DOHH2 (cell line): ENCODE data around the gene EXOC3L2.
A peak's percentile ranks its signal among the peaks of the same experiment; 100 is the strongest.

ENCODE experiments used
- H3F3A ChIP-seq: fragments of 200-600 bp; sonication (generic), shearing (Covaris generic); 2 replicates; pipeline ENCODE4 v1.6.0; 2016; ENCODE audit warnings: antibody characterized with exemption, mild to moderate bottlenecking; ENCODE audit not compliant: control insufficient read depth, insufficient read depth
- H3K27ac ChIP-seq: fragments of 200-600 bp; sonication (generic); 2 replicates; pipeline ENCODE4 v1.5.1; 2014; ENCODE audit warnings: low read depth, mild to moderate bottlenecking, low read length, moderate library complexity
- H3K27me3 ChIP-seq: fragments of 200-600 bp; sonication (generic); 2 replicates; pipeline ENCODE4 v1.6.1; 2014; ENCODE audit warnings: mild to moderate bottlenecking, low read length, mixed read lengths; ENCODE audit not compliant: control insufficient read depth
- H3K36me3 ChIP-seq: fragments of 200-600 bp; sonication (generic); 2 replicates; pipeline ENCODE4 v1.6.1; 2014; ENCODE audit warnings: mild to moderate bottlenecking, low read length, moderate library complexity, mixed read lengths; ENCODE audit not compliant: control insufficient read depth
- H3K4me1 ChIP-seq: fragments of 200-600 bp; sonication (generic); 2 replicates; pipeline ENCODE4 v1.6.1; 2014; ENCODE audit warnings: mild to moderate bottlenecking, low read length, mixed read lengths; ENCODE audit not compliant: control insufficient read depth
- H3K4me2 ChIP-seq: fragments of 200-600 bp; sonication (generic); 2 replicates; pipeline ENCODE4 v1.6.0; 2014; ENCODE audit warnings: mild to moderate bottlenecking, low read length, moderate library complexity
- H3K4me3 ChIP-seq: fragments of 200-600 bp; sonication (generic); 2 replicates; pipeline ENCODE4 v1.5.1; 2014; ENCODE audit warnings: mild to moderate bottlenecking, low read length, mixed read lengths
- H3K79me2 ChIP-seq: fragments of 200-600 bp; sonication (generic); 2 replicates; pipeline ENCODE4 v1.6.1; 2014; ENCODE audit warnings: mild to moderate bottlenecking, low read length, mixed read lengths; ENCODE audit not compliant: control insufficient read depth
- H3K9me2 ChIP-seq: fragments of 200-600 bp; sonication (generic); replicated peaks from 2 replicates; pipeline ENCODE4 v1.6.1; 2014; ENCODE audit warnings: mild to moderate bottlenecking, low read length, mixed read lengths; ENCODE audit not compliant: control insufficient read depth
- H3K9me3 ChIP-seq: fragments of 200-600 bp; sonication (generic); 2 replicates; pipeline ENCODE4 v1.6.1; 2014; ENCODE audit warnings: antibody characterized with exemption, low read length, mixed read lengths; ENCODE audit not compliant: control insufficient read depth, insufficient read depth
- H4K20me1 ChIP-seq: fragments of 200-600 bp; sonication (generic); 2 replicates; pipeline ENCODE4 v1.6.0; 2014; ENCODE audit warnings: low read depth, mild to moderate bottlenecking, antibody characterized with exemption, low read length, moderate library complexity; ENCODE audit not compliant: control insufficient read depth, insufficient read depth
- EZH2phosphoT487 ChIP-seq: fragments of 200-600 bp; sonication (generic); IDR thresholded peaks from 2 replicates; pipeline ENCODE4 v1.6.1; 2017; ENCODE audit warnings: borderline replicate concordance, mild to moderate bottlenecking, antibody characterized with exemption, low read length, moderate library complexity, mixed read lengths
- TF ChIP-seq, protein P1 (sequence below): fragments of 200-600 bp; sonication (generic); IDR thresholded peaks from one replicate; pipeline ENCODE4 v1.5.1; 2014; ENCODE audit warnings: antibody characterized with exemption, mild to moderate bottlenecking, low read depth, low read length; ENCODE audit not compliant: poor library complexity, severe bottlenecking

The EXOC3L2 gene

DNA sequence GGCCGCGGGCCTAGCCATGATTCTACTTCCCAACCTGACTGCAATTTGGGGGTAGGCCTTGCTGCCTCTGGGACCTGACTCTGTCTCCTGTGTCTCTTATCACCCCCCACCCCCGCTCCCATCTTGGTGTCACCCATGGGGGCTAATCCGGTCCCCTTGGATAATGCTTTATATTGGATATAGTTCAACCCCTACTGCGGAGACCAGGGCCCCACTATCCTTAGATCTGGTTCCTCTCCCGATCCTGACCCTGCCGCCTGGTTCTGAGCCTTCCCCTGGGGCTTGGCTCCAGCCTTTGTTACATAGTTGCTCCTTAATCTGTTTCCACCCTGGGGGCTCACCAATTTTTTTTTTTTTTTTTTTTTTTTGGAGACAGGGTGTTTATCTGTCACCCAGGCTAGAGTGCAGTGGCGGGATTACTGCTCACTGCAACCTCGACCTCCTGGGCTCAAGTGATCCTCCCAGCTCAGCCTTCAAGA, 65.3 kb downstream of the EXOC3L2 start:
- TF ChIP-seq EZH2phosphoT487 = no peak
- TF ChIP-seq, protein P1, sequence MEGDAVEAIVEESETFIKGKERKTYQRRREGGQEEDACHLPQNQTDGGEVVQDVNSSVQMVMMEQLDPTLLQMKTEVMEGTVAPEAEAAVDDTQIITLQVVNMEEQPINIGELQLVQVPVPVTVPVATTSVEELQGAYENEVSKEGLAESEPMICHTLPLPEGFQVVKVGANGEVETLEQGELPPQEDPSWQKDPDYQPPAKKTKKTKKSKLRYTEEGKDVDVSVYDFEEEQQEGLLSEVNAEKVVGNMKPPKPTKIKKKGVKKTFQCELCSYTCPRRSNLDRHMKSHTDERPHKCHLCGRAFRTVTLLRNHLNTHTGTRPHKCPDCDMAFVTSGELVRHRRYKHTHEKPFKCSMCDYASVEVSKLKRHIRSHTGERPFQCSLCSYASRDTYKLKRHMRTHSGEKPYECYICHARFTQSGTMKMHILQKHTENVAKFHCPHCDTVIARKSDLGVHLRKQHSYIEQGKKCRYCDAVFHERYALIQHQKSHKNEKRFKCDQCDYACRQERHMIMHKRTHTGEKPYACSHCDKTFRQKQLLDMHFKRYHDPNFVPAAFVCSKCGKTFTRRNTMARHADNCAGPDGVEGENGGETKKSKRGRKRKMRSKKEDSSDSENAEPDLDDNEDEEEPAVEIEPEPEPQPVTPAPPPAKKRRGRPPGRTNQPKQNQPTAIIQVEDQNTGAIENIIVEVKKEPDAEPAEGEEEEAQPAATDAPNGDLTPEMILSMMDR = no peak
- Histone ChIP-seq H3K9me3 (no peaks in the 10 kb centered on the region), H3K4me1 (peaks cover 25% of the 10 kb centered on the region), H3K79me2 (peaks cover 52% of the 10 kb centered on the region), H3K36me3 (peaks cover 17% of the 10 kb centered on the region), H3K27me3 (no peaks in the 10 kb centered on the region), H4K20me1 (no peaks in the 10 kb centered on the region; the same call in 1 of the 2 replicates), H3F3A (no peaks in the 10 kb centered on the region), H3K9me2 (no peaks in the 10 kb centered on the region), H3K4me3 (peak overlapping the region; percentile 100), H3K4me2 (peak overlapping the region; percentile 96), H3K27ac (no peak overlapping the region)

DNA sequence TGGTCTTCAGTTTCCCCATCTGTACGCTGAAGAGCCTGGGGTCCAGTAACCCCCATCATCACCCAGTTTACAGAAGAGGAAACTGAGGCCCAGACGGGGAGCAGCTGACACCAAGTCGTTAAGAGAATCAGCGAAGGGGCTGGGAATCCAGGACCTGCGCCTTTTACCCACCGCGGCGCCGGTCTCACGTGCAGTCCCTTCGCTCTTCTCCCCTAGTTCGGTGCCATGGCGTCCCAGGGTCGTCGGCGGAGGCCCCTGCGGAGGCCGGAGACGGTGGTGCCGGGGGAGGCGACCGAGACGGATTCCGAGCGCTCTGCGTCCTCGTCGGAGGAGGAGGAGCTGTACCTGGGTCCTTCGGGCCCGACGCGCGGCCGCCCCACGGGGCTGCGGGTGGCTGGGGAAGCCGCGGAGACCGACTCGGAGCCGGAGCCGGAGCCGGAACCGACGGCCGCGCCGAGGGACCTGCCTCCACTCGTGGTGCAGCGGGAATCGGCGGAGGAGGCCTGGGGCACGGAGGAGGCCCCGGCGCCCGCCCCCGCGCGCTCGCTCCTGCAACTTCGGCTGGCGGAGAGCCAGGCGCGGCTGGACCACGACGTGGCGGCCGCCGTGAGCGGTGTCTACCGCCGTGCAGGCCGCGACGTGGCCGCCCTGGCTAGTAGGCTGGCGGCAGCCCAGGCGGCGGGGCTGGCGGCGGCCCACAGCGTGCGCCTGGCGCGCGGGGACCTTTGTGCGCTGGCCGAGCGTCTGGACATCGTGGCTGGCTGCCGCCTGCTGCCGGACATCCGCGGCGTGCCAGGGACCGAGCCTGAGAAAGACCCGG, 65.9 kb downstream of the EXOC3L2 start:
- Histone ChIP-seq H3K27me3 (no peaks in the 10 kb centered on the region), H3K27ac (peak overlapping the region; percentile 68), H3K36me3 (peaks cover 17% of the 10 kb centered on the region), H3K4me1 (peaks cover 25% of the 10 kb centered on the region), H3K79me2 (peaks cover 55% of the 10 kb centered on the region), H3K4me2 (peak overlapping the region; percentile 96), H3F3A (no peaks in the 10 kb centered on the region), H3K9me3 (no peaks in the 10 kb centered on the region), H3K4me3 (peak overlapping the region; percentile 100), H3K9me2 (no peaks in the 10 kb centered on the region), H4K20me1 (no peaks in the 10 kb centered on the region; the same call in 1 of the 2 replicates)
- TF ChIP-seq, protein P1 = no peak
- no peak for TF ChIP-seq EZH2phosphoT487

DNA sequence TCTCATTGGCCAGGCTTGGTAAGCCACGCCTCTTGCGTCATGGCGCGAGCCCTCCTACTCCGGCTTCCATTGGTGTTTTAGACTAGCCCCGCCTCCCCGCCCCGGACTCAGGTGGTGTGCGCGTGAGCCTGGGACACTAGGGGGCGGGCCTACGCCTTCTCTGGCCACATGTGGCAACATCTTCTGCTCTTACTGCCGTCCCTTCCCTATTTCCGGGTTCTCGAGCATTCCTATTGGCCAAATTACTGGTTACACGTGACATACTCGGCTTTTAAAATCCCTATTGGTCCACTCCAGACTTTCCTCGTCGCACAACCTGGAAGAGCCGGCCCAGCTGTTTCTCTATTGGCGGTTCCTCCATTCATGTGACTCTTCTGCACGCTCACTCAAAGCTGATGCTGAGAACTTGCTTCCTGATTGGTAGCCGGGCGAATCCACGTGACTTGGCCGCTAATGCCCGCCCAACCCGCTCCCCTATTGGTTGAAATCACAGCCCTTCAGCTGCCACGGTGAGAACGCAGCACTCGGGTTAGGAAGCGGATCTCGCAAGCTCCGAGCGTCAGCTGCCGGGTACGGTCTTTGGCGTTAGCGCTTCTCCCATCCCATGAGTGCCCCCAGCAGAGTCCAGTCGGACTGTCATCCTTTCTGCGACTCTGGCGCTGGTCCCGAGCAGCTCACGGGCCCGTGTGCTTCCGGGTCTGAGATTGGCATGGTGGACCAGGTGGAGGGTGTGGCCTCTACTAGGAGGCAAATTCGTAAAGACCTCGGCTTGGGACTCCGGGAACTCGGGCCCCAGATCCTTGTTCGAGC, 66.7 kb downstream of the EXOC3L2 start, which contains the start of gene BLOC1S3:
Gene BLOC1S3, plus strand, starts transcription at position 523 of the 810 bp plus-strand sequence. CDS start 513 bp downstream, outside the sequence.
- Histone ChIP-seq H4K20me1 (no peaks in the 10 kb centered on the region; the same call in 1 of the 2 replicates), H3K4me2 (peak within 1 kb of the TSS; percentile 99), H3K27me3 (no peaks in the 10 kb centered on the region), H3K36me3 (peaks cover 17% of the 10 kb centered on the region), H3K79me2 (peaks cover 57% of the 10 kb centered on the region), H3K4me1 (peaks cover 25% of the 10 kb centered on the region), H3K27ac (peak within 1 kb of the TSS; percentile 68), H3F3A (no peaks in the 10 kb centered on the region), H3K9me2 (no peaks in the 10 kb centered on the region), H3K4me3 (peak within 1 kb of the TSS; percentile 100), H3K9me3 (no peaks in the 10 kb centered on the region)
- TF ChIP-seq EZH2phosphoT487 = no peak
- TF ChIP-seq, protein P1 = peak; percentile 62
